ENCODE measurements around the gene MAP2K4. TPM values are rescaled to one million over a fixed set of nuclear protein-coding genes. Genes with fewer than 3 reads are reported as not detected.
"Not testable (repeated sequence)": the region's sequence is repeated elsewhere in the genome, so short reads cannot be mapped to it uniquely, and the experiment has no call there.

The MAP2K4 gene
- total and polyA plus RNA-seq, 4 donors: 10.7 to 63.6 (median 20.3) TPM

DNA sequence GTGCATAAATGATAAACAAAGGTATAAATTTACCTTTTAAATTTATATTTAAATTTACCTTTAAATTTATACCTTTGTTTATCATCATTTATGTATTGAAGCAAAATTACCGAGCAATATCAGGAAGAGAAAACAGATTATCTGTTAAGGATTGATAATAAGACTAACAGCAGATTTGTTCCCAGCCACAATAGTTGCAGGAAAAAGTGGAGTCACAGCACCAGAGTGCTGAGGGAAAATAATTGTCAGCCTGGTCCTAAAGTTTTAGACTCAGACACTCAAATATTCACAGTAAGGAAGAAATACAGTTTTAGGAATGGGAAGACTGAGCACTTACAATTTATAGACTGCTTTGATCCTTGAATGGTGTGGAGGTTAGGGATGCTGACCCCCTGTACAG, 117.2 kb downstream of the MAP2K4 start:
- ATAC-seq (ENCODE audit: insufficient read depth, low FRiP score) (no peak), DNase-seq (no peak)
- TF ChIP-seq, protein P1, sequence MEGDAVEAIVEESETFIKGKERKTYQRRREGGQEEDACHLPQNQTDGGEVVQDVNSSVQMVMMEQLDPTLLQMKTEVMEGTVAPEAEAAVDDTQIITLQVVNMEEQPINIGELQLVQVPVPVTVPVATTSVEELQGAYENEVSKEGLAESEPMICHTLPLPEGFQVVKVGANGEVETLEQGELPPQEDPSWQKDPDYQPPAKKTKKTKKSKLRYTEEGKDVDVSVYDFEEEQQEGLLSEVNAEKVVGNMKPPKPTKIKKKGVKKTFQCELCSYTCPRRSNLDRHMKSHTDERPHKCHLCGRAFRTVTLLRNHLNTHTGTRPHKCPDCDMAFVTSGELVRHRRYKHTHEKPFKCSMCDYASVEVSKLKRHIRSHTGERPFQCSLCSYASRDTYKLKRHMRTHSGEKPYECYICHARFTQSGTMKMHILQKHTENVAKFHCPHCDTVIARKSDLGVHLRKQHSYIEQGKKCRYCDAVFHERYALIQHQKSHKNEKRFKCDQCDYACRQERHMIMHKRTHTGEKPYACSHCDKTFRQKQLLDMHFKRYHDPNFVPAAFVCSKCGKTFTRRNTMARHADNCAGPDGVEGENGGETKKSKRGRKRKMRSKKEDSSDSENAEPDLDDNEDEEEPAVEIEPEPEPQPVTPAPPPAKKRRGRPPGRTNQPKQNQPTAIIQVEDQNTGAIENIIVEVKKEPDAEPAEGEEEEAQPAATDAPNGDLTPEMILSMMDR (IDR thresholded peaks at IDR 0.05; ENCODE audit: control extremely low read depth, extremely low read depth): no peak
- Histone ChIP-seq H3K4me1 (ENCODE audit: control insufficient read depth in 5 of 5, insufficient read depth in 5 of 5, low read length in 5 of 5) (no peaks in the 10 kb centered on the region), H3K9ac (ENCODE audit: insufficient read depth in 1 of 2, low read length in 2 of 2) (no peak overlapping the region), H3K4me3 (no peak overlapping the region), H3K27me3 (ENCODE audit: control insufficient read depth in 3 of 3, insufficient read depth in 3 of 3, low read length in 2 of 3) (no peaks in the 10 kb centered on the region), H3K27ac (ENCODE audit: low read depth in 1 of 2, low read length in 1 of 2) (no peak overlapping the region), H3K9me3 (ENCODE audit: control insufficient read depth in 4 of 4, insufficient read depth in 3 of 4, low read length in 3 of 4) (peaks cover 0 to 3% (median 0%) of the 10 kb centered on the region in 4 donors), H3K36me3 (ENCODE audit: control insufficient read depth in 4 of 4, insufficient read depth in 4 of 4, low read length in 4 of 4) (peaks cover 17 to 33% (median 21%) of the 10 kb centered on the region in 4 donors)
- 97 to 100% methylated on average over 1 of the region's 1 CpG for WGBS, 2 donors

GRCh38 chr17:12140685-12141084, 120.0 kb downstream of the MAP2K4 start:
- no peak overlapping the region for H3K9ac ChIP-seq (ENCODE audit: insufficient read depth in 1 of 2, low read length in 2 of 2)
- no peak for DNase-seq
- TF ChIP-seq, protein P1 (IDR thresholded peaks at IDR 0.05; ENCODE audit: control extremely low read depth, extremely low read depth): no peak
- no peak for ATAC-seq (ENCODE audit: insufficient read depth, low FRiP score)
- H3K27me3 ChIP-seq (ENCODE audit: control insufficient read depth in 3 of 3, insufficient read depth in 3 of 3, low read length in 2 of 3): no peaks in the 10 kb centered on the region
- 97% methylated on average over 5 of the region's 5 CpGs for WGBS, 2 donors
- H3K4me3 ChIP-seq: no peak overlapping the region
- no peak overlapping the region for H3K27ac ChIP-seq (ENCODE audit: low read depth in 1 of 2, low read length in 1 of 2)
- peaks cover 20 to 39% (median 29%) of the 10 kb centered on the region in 4 donors for H3K36me3 ChIP-seq (ENCODE audit: control insufficient read depth in 4 of 4, insufficient read depth in 4 of 4, low read length in 4 of 4)
- peaks cover 0 to 3% (median under 1%) of the 10 kb centered on the region in 4 donors for H3K9me3 ChIP-seq (ENCODE audit: control insufficient read depth in 4 of 4, insufficient read depth in 3 of 4, low read length in 3 of 4)
- no peaks in the 10 kb centered on the region for H3K4me1 ChIP-seq (ENCODE audit: control insufficient read depth in 5 of 5, insufficient read depth in 5 of 5, low read length in 5 of 5)

DNA sequence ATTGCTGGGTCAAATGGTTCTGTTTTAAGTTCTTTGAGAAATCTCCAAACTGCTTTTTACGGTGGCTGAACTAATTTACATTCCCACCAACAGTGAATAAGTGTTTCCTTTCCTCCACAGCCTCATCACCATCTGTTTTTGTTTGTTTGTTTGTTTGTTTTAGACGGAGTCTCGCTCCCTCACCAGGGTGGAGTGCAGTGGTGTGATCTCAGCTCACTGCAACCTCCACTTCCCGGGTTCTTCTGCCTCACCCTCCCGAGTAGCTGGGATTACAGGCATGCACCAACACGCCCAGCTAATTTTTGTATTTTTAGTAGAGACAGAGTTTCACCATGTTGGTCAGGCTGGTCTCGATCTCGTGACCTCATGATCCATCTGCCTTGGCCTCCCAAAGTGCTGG, 141.5 kb downstream of the MAP2K4 start:
- not testable (repeated sequence) for H3K4me1 ChIP-seq (ENCODE audit: control insufficient read depth in 5 of 5, insufficient read depth in 5 of 5, low read length in 5 of 5); H3K9ac ChIP-seq (ENCODE audit: insufficient read depth in 1 of 2, low read length in 2 of 2); H3K9me3 ChIP-seq (ENCODE audit: control insufficient read depth in 4 of 4, insufficient read depth in 3 of 4, low read length in 3 of 4); H3K27ac ChIP-seq (ENCODE audit: low read depth in 1 of 2, low read length in 1 of 2); DNase-seq; H3K4me3 ChIP-seq; H3K36me3 ChIP-seq (ENCODE audit: control insufficient read depth in 4 of 4, insufficient read depth in 4 of 4, low read length in 4 of 4); H3K27me3 ChIP-seq (ENCODE audit: control insufficient read depth in 3 of 3, insufficient read depth in 3 of 3, low read length in 2 of 3); ATAC-seq (ENCODE audit: insufficient read depth, low FRiP score)
- WGBS, 2 donors: 59 to 63% methylated on average over 8 of the region's 8 CpGs

- no peaks in the 10 kb centered on the region for H3K27me3 ChIP-seq (ENCODE audit: control insufficient read depth in 3 of 3, insufficient read depth in 3 of 3, low read length in 2 of 3)
- H3K27ac ChIP-seq (ENCODE audit: low read depth in 1 of 2, low read length in 1 of 2): no peak overlapping the region
- no peak overlapping the region for H3K9ac ChIP-seq (ENCODE audit: insufficient read depth in 1 of 2, low read length in 2 of 2)
- no peaks in the 10 kb centered on the region for H3K4me1 ChIP-seq (ENCODE audit: control insufficient read depth in 5 of 5, insufficient read depth in 5 of 5, low read length in 5 of 5)
- TF ChIP-seq, protein P1 (IDR thresholded peaks at IDR 0.05; ENCODE audit: control extremely low read depth, extremely low read depth): no peak
- no peaks in the 10 kb centered on the region for H3K36me3 ChIP-seq (ENCODE audit: control insufficient read depth in 4 of 4, insufficient read depth in 4 of 4, low read length in 4 of 4)
- H3K9me3 ChIP-seq (ENCODE audit: control insufficient read depth in 4 of 4, insufficient read depth in 3 of 4, low read length in 3 of 4): peaks cover 0 to 7% (median 3%) of the 10 kb centered on the region in 4 donors
- 91 to 92% methylated on average over 4 of the region's 4 CpGs for WGBS, 2 donors
- no peak for DNase-seq
- no peak overlapping the region for H3K4me3 ChIP-seq
- no peak for ATAC-seq (ENCODE audit: insufficient read depth, low FRiP score)
These were observed 143.4 kb downstream of the MAP2K4 start for GRCh38 chr17:12164085-12164484.
